ENCODE measurements around the gene TARS2. TPM values are rescaled to one million over a fixed set of nuclear protein-coding genes. Genes with fewer than 3 reads are reported as not detected.

Gene TARS2
- polyA plus RNA-seq, 12 donors: 13.1 to 25.8 (median 20.4) TPM; not detected in 1

GRCh38 chr1:150555198-150555970 is 68.2 kb downstream of the TARS2 start:
- no peak for DNase-seq

- DNase-seq: no peak
Observed at GRCh38 chr1:150555971-150556865, 69.0 kb downstream of the TARS2 start.

- no peak for DNase-seq
Observed at GRCh38 chr1:150557065-150557600, 69.9 kb downstream of the TARS2 start.

Other genes starting within 250 kb of the TARS2 start
- 1 to 10 TPM in 10 of 12 donors, not detected in 2; 2.0 to 9.6 (median 6.4) TPM for gene CA14, start 229.6 kb upstream of the TARS2 start, polyA plus RNA-seq (ENCODE audit: insufficient read length in 12 of 12)
- gene APH1A, start 218.4 kb upstream of the TARS2 start, polyA plus RNA-seq (ENCODE audit: insufficient read length in 12 of 12): 100 to 1,000 TPM in 9 of 12 donors, 10 to 100 TPM in 2, not detected in 1; 70.7 to 140 (median 106) TPM
- 10 to 100 TPM in 10 of 12 donors, not detected in 2; 26.8 to 50.4 (median 40.8) TPM for gene C1orf54, start 214.6 kb upstream of the TARS2 start, polyA plus RNA-seq (ENCODE audit: insufficient read length in 12 of 12)
- gene CIART, start 204.9 kb upstream of the TARS2 start, polyA plus RNA-seq (ENCODE audit: insufficient read length in 12 of 12): 1 to 10 TPM in 10 of 12 donors, not detected in 2; 1.8 to 6.4 (median 3.6) TPM
- 10 to 100 TPM in 11 of 12 donors, not detected in 1; 35.6 to 62.4 (median 47.4) TPM for gene MRPS21, start 193.6 kb upstream of the TARS2 start, polyA plus RNA-seq (ENCODE audit: insufficient read length in 12 of 12)
- 10 to 100 TPM in 11 of 12 donors, not detected in 1; 31.8 to 80.2 (median 50.3) TPM for gene PRPF3, start 165.9 kb upstream of the TARS2 start, polyA plus RNA-seq (ENCODE audit: insufficient read length in 12 of 12)
- gene RPRD2, start 123.3 kb upstream of the TARS2 start, polyA plus RNA-seq (ENCODE audit: insufficient read length in 12 of 12): 100 to 1,000 TPM in 1 of 12 donors, 10 to 100 TPM in 11; 25.9 to 181 (median 27.8) TPM
- gene ECM1, start 20.7 kb downstream of the TARS2 start, polyA plus RNA-seq (ENCODE audit: insufficient read length in 12 of 12): 10 to 100 TPM in 2 of 12 donors, 1 to 10 TPM in 9, not detected in 1; 2.9 to 26.5 (median 4.4) TPM
- gene FALEC, start 28.3 kb downstream of the TARS2 start, polyA plus RNA-seq (ENCODE audit: insufficient read length in 12 of 12): 1 to 10 TPM in 5 of 12 donors, under 1 TPM in 4, not detected in 3; 0.40 to 2.0 (median 1.2) TPM
- gene ADAMTSL4, start 62.0 kb downstream of the TARS2 start, polyA plus RNA-seq (ENCODE audit: insufficient read length in 12 of 12): 10 to 100 TPM in 11 of 12 donors, not detected in 1; 37.5 to 77.9 (median 49.0) TPM
- 100 to 1,000 TPM in 11 of 12 donors, not detected in 1; 125 to 262 (median 159) TPM for gene MCL1, start 92.2 kb downstream of the TARS2 start, polyA plus RNA-seq (ENCODE audit: insufficient read length in 12 of 12)
- gene ENSA, start 142.2 kb downstream of the TARS2 start, polyA plus RNA-seq (ENCODE audit: insufficient read length in 12 of 12): 100 to 1,000 TPM in 11 of 12 donors, not detected in 1; 102 to 177 (median 118) TPM
- 10 to 100 TPM in 11 of 12 donors, not detected in 1; 15.0 to 27.1 (median 19.7) TPM for gene GOLPH3L, start 209.7 kb downstream of the TARS2 start, polyA plus RNA-seq (ENCODE audit: insufficient read length in 12 of 12)
- under 1 TPM in 1 of 12 donors, not detected in 11; 0.27 TPM for gene HORMAD1, start 233.5 kb downstream of the TARS2 start, polyA plus RNA-seq (ENCODE audit: insufficient read length in 12 of 12)